SK-N-SH (cell line): ENCODE measurements around the gene SLC22A7. TPM values are rescaled to one million over a fixed set of nuclear protein-coding genes. Genes with fewer than 3 reads are reported as not detected.
"Not testable (repeated sequence)": the region's sequence is repeated elsewhere in the genome, so short reads cannot be mapped to it uniquely, and the experiment has no call there.

Source experiments
- CTCF ChIA-PET: fragments of 300-600, 350-600 bp; formaldehyde crosslinking; extraction: SDS; loops from one replicate; lab custom pipeline; 2021; lab: Yijun Ruan, JAX
- POLR2A ChIA-PET: fragments of 350-600 bp; sonication (Branson Sonifier 250); formaldehyde crosslinking; extraction: SDS; loops from one replicate; lab custom pipeline; 2020; ENCODE audit warnings: antibody characterized with exemption, inconsistent platforms; lab: Yijun Ruan, JAX
- DNase-seq: peaks from one replicate; pipeline ENCODE4 v3.0.0; 2012
- H2AFZ ChIP-seq: fragments of 200-600 bp; sonication (generic); 2 replicates; pipeline ENCODE4 v1.8.1; 2016; ENCODE audit warnings: antibody characterized with exemption, mild to moderate bottlenecking, low read depth
- H3F3A ChIP-seq: fragments of 200-600 bp; sonication (generic); replicated peaks from 2 replicates; pipeline ENCODE3; 2016; ENCODE audit warnings: antibody characterized with exemption, mild to moderate bottlenecking; ENCODE audit not compliant: insufficient read depth
- H3K27ac ChIP-seq, 2 experiments: fragments of 200-500 bp in 1 of 2; fragments of 200-600 bp in 1 of 2; sonication (Bioruptor generic) in 1 of 2; sonication (generic), shearing (Covaris generic) in 1 of 2; 2 replicates each; pipeline versions ENCODE4 v1.5.1 to v1.6.1; 2014 to 2016; ENCODE audit warnings: low read depth in 2 of 2, inconsistent platforms in 1 of 2, low read length in 1 of 2, mild to moderate bottlenecking in 1 of 2, mixed read lengths in 1 of 2
- H3K27me3 ChIP-seq: fragments of 200-600 bp; sonication (generic), shearing (Covaris generic); 2 replicates; pipeline ENCODE4 v1.6.1; 2016; ENCODE audit warnings: mixed run types; ENCODE audit not compliant: insufficient read depth
- H3K36me3 ChIP-seq, 2 experiments: fragments of 200-500 bp in 1 of 2; fragments of 200-600 bp in 1 of 2; sonication (Bioruptor generic) in 1 of 2; sonication (generic) in 1 of 2; replicated peaks in 1 of 2; 2 replicates each; pipeline versions ENCODE3 to v1.5.1; 2014 to 2016; ENCODE audit warnings: low read length in 1 of 2, mild to moderate bottlenecking in 1 of 2; ENCODE audit not compliant: insufficient read depth in 2 of 2, control insufficient read depth in 1 of 2
- H3K4me1 ChIP-seq, 2 experiments: fragments of 200-500 bp in 1 of 2; fragments of 200-600 bp in 1 of 2; sonication (Bioruptor generic) in 1 of 2; sonication (generic), shearing (Covaris generic) in 1 of 2; 2 replicates each; pipeline versions ENCODE4 v1.5.1 to v1.6.1; 2014 to 2016; ENCODE audit warnings: low read depth in 1 of 2, low read length in 1 of 2, mixed run types in 1 of 2; ENCODE audit not compliant: insufficient read depth in 2 of 2, control insufficient read depth in 1 of 2
- H3K4me2 ChIP-seq: fragments of 200-600 bp; sonication (generic), shearing (Covaris generic); 2 replicates; pipeline ENCODE4 v1.6.1; 2017; ENCODE audit warnings: mixed run types
- H3K4me3 ChIP-seq, 2 experiments: fragments of 200-500 bp in 1 of 2; fragments of 200-600 bp in 1 of 2; sonication (Bioruptor generic) in 1 of 2; sonication (generic), shearing (Covaris generic) in 1 of 2; 2 replicates each; pipeline versions ENCODE4 v1.5.1 to v1.8.1; 2014 to 2016; ENCODE audit warnings: low read depth in 2 of 2, inconsistent platforms in 1 of 2, low read length in 1 of 2, mild to moderate bottlenecking in 1 of 2, mixed read lengths in 1 of 2, moderate library complexity in 1 of 2
- H3K79me2 ChIP-seq: fragments of 200-600 bp; sonication (generic); 2 replicates; pipeline ENCODE4 v1.8.1; 2017; ENCODE audit warnings: mild to moderate bottlenecking; ENCODE audit not compliant: insufficient read depth
- H3K9ac ChIP-seq: fragments of 200-600 bp; sonication (generic); 2 replicates; pipeline ENCODE4 v1.6.1; 2017; ENCODE audit warnings: mixed run types
- H3K9me2 ChIP-seq: fragments of 200-600 bp; sonication (generic); 2 replicates; pipeline ENCODE4 v1.6.1; 2017; ENCODE audit warnings: mixed run types
- H3K9me3 ChIP-seq: fragments of 200-600 bp; sonication (generic); 2 replicates; pipeline ENCODE4 v1.6.1; 2017; ENCODE audit warnings: mixed run types, mild to moderate bottlenecking, moderate library complexity
- H4K20me1 ChIP-seq: fragments of 200-600 bp; sonication (generic); 2 replicates; pipeline ENCODE4 v1.6.1; 2017; ENCODE audit warnings: mild to moderate bottlenecking, mixed run types; ENCODE audit not compliant: insufficient read depth
- EZH2phosphoT487 ChIP-seq: fragments of 200-600 bp; sonication (generic); IDR thresholded peaks from 2 replicates; pipeline ENCODE4 v1.6.1; 2017; ENCODE audit warnings: low read depth, mixed run types, mild to moderate bottlenecking, antibody characterized with exemption, moderate library complexity, borderline replicate concordance
- FOSL2 ChIP-seq: IDR thresholded peaks from 2 replicates; pipeline ENCODE4 v1.4.0; 2012; ENCODE audit warnings: low read depth, mild to moderate bottlenecking, moderate library complexity, borderline replicate concordance
- GABPA ChIP-seq: IDR thresholded peaks from 2 replicates; pipeline ENCODE4 v1.4.0; 2012; ENCODE audit warnings: low read depth, mild to moderate bottlenecking
- MEF2A ChIP-seq: IDR thresholded peaks from 2 replicates; pipeline ENCODE4 v1.4.0; 2012; ENCODE audit warnings: low read depth, borderline replicate concordance
- MXI1 ChIP-seq: IDR thresholded peaks from 2 replicates; pipeline ENCODE4 v1.6.1; 2012; ENCODE audit warnings: mild to moderate bottlenecking, low read depth, low read length, improper control_type of control experiment
- NFIC ChIP-seq: IDR thresholded peaks from 2 replicates; pipeline ENCODE4 v1.4.0; 2012; ENCODE audit warnings: borderline replicate concordance
- POLR2AphosphoS5 ChIP-seq: IDR thresholded peaks from 2 replicates; pipeline ENCODE4 v1.6.1; 2012; ENCODE audit warnings: low read depth, low read length
- RAD21 ChIP-seq: IDR thresholded peaks from 2 replicates; pipeline ENCODE4 v1.6.1; 2012; ENCODE audit warnings: mild to moderate bottlenecking, low read length
- RCOR1 ChIP-seq: fragments of 150-350 bp; IDR thresholded peaks from 2 replicates; pipeline ENCODE4 v1.6.1; 2017; ENCODE audit warnings: antibody characterized with exemption, low read length
- RFX5 ChIP-seq: IDR thresholded peaks from 2 replicates; pipeline ENCODE4 v1.6.1; 2012; ENCODE audit warnings: mild to moderate bottlenecking, improper control_type of control experiment, low read length
- RXRA ChIP-seq: IDR thresholded peaks from 2 replicates; pipeline ENCODE4 v1.4.0; 2012; ENCODE audit warnings: low read depth, mild to moderate bottlenecking, borderline replicate concordance
- SIN3A ChIP-seq: IDR thresholded peaks from 2 replicates; pipeline ENCODE4 v1.6.1; 2012; ENCODE audit warnings: low read depth, mild to moderate bottlenecking, low read length, moderate library complexity, borderline replicate concordance
- SMC3 ChIP-seq: IDR thresholded peaks from 2 replicates; pipeline ENCODE4 v1.6.1; 2012; ENCODE audit warnings: low read depth, low read length, improper control_type of control experiment
- TAF1 ChIP-seq: IDR thresholded peaks from 2 replicates; pipeline ENCODE4 v1.6.1; 2012; ENCODE audit warnings: low read depth, mild to moderate bottlenecking, low read length, moderate library complexity, borderline replicate concordance
- TEAD4 ChIP-seq: IDR thresholded peaks from 2 replicates; pipeline ENCODE4 v1.4.0; 2012; ENCODE audit warnings: mild to moderate bottlenecking, borderline replicate concordance; ENCODE audit not compliant: insufficient read depth
- YY1 ChIP-seq: IDR thresholded peaks from 2 replicates; pipeline ENCODE4 v1.4.0; 2012; ENCODE audit warnings: low read depth, mild to moderate bottlenecking
- WGBS: methylation state at CpG from one replicate; pipeline ENCODE4 v1.1.6; 2017; ENCODE audit warnings: low lambda C conversion rate; 5-methylcytosine and 5-hydroxymethylcytosine counted together
- polyA plus RNA-seq, 3 experiments: library from polyadenylated mRNA; depleted of rRNA; stranded (reverse); fragments of >200 nt; gene quantifications; 2 replicates each; pipeline ENCODE4 v1.2.3, GENCODE V29; 2012
- TF ChIP-seq, protein P1 (sequence below): IDR thresholded peaks from 2 replicates; pipeline ENCODE4 v1.6.1; 2012; ENCODE audit warnings: mild to moderate bottlenecking, low read depth, low read length, moderate library complexity
- TF ChIP-seq, protein P2 (sequence below): IDR thresholded peaks from 2 replicates; pipeline ENCODE4 v1.4.0; 2012; ENCODE audit warnings: low read depth, borderline replicate concordance
- TF ChIP-seq, protein P3 (sequence below): fragments of 200-600 bp; sonication (generic); IDR thresholded peaks from 2 replicates; pipeline ENCODE4 v1.6.1; 2017; ENCODE audit warnings: antibody characterized with exemption, mild to moderate bottlenecking, moderate library complexity

SLC22A7 gene
- polyA plus RNA-seq, 1 of the 3 experiments (the other 2 are of a cell fraction) = not detected

DNA sequence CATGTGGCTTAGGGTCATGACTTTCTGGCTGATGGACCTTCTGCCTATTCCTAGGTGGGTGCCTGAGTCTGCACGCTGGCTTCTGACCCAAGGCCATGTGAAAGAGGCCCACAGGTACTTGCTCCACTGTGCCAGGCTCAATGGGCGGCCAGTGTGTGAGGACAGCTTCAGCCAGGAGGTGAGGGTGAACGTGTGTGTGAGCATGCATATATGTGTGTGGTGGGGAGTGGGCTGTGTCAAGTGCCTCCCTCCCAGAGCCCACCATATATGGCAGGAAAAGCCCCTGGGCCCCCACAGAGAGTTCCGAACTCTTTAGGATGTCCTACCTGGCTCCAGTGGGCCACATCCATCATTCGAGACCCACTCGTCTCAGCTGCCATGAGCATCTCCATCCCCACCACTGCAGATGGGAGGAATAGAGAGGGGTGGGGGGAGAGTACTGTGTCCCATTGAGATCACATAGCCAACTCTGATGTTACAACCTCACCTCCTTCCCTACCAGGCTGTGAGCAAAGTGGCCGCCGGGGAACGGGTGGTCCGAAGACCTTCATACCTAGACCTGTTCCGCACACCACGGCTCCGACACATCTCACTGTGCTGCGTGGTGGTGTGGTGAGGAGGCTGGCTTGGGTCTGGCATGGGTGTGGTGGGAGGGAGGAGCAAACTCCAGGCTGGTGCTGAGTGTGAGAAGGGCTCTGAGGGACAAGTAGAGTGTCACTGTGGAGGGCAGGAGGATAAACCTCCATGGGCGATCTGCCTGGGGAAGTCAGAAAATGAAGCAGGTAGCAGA, 3.2 kb downstream of the SLC22A7 start (continued):
- TF ChIP-seq RAD21 (no peak), MEF2A (no peak), RXRA (no peak), EZH2phosphoT487 (no peak), RCOR1 (no peak), SMC3 (no peak), FOSL2 (no peak)

DNA sequence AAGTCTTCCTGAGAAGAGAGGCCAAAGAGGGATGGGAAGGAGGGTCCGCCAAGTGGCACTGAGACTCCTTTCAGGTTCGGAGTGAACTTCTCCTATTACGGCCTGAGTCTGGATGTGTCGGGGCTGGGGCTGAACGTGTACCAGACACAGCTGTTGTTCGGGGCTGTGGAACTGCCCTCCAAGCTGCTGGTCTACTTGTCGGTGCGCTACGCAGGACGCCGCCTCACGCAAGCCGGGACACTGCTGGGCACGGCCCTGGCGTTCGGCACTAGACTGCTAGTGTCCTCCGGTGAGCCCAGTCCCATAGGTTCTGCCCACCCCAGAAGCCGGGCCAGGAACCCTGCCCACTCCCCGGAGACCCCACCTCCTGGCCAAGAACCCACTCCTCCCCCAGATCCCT, 4.1 kb downstream of the SLC22A7 start:
- no peaks in the 10 kb centered on the region for H3F3A ChIP-seq
- ChIA-PET CTCF (no interaction called here), POLR2A (no interaction called here)
- H3K4me1 ChIP-seq = peaks cover 0 to 10% of the 10 kb centered on the region in 2 experiments; a peak in 1 of 4 replicates
- H2AFZ ChIP-seq = no peak overlapping the region
- H3K36me3 ChIP-seq = no peaks in the 10 kb centered on the region
- no peaks in the 10 kb centered on the region for H3K9me2 ChIP-seq
- H3K79me2 ChIP-seq = no peaks in the 10 kb centered on the region
- H4K20me1 ChIP-seq = no peaks in the 10 kb centered on the region
- H3K27me3 ChIP-seq = peaks cover under 1% of the 10 kb centered on the region; the same call in 1 of the 2 replicates
- 84% methylated on average over 8 of the region's 19 CpGs for WGBS
- H3K27ac ChIP-seq = no peak overlapping the region
- no peak for TF ChIP-seq MEF2A
- no peak for TF ChIP-seq SMC3
- no peak for TF ChIP-seq RFX5
- TF ChIP-seq, protein P1, sequence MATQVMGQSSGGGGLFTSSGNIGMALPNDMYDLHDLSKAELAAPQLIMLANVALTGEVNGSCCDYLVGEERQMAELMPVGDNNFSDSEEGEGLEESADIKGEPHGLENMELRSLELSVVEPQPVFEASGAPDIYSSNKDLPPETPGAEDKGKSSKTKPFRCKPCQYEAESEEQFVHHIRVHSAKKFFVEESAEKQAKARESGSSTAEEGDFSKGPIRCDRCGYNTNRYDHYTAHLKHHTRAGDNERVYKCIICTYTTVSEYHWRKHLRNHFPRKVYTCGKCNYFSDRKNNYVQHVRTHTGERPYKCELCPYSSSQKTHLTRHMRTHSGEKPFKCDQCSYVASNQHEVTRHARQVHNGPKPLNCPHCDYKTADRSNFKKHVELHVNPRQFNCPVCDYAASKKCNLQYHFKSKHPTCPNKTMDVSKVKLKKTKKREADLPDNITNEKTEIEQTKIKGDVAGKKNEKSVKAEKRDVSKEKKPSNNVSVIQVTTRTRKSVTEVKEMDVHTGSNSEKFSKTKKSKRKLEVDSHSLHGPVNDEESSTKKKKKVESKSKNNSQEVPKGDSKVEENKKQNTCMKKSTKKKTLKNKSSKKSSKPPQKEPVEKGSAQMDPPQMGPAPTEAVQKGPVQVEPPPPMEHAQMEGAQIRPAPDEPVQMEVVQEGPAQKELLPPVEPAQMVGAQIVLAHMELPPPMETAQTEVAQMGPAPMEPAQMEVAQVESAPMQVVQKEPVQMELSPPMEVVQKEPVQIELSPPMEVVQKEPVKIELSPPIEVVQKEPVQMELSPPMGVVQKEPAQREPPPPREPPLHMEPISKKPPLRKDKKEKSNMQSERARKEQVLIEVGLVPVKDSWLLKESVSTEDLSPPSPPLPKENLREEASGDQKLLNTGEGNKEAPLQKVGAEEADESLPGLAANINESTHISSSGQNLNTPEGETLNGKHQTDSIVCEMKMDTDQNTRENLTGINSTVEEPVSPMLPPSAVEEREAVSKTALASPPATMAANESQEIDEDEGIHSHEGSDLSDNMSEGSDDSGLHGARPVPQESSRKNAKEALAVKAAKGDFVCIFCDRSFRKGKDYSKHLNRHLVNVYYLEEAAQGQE = no peak
- TF ChIP-seq GABPA = no peak
- no peak for TF ChIP-seq NFIC
- TF ChIP-seq, protein P2, sequence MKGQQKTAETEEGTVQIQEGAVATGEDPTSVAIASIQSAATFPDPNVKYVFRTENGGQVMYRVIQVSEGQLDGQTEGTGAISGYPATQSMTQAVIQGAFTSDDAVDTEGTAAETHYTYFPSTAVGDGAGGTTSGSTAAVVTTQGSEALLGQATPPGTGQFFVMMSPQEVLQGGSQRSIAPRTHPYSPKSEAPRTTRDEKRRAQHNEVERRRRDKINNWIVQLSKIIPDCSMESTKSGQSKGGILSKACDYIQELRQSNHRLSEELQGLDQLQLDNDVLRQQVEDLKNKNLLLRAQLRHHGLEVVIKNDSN = no peak
- TF ChIP-seq, protein P3, sequence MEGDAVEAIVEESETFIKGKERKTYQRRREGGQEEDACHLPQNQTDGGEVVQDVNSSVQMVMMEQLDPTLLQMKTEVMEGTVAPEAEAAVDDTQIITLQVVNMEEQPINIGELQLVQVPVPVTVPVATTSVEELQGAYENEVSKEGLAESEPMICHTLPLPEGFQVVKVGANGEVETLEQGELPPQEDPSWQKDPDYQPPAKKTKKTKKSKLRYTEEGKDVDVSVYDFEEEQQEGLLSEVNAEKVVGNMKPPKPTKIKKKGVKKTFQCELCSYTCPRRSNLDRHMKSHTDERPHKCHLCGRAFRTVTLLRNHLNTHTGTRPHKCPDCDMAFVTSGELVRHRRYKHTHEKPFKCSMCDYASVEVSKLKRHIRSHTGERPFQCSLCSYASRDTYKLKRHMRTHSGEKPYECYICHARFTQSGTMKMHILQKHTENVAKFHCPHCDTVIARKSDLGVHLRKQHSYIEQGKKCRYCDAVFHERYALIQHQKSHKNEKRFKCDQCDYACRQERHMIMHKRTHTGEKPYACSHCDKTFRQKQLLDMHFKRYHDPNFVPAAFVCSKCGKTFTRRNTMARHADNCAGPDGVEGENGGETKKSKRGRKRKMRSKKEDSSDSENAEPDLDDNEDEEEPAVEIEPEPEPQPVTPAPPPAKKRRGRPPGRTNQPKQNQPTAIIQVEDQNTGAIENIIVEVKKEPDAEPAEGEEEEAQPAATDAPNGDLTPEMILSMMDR = no peak
- no peak for TF ChIP-seq EZH2phosphoT487
- no peak for TF ChIP-seq MXI1
- TF ChIP-seq RXRA = no peak
- TF ChIP-seq YY1 = no peak
- no peak for TF ChIP-seq TAF1
- no peak for TF ChIP-seq POLR2AphosphoS5
- no peak for TF ChIP-seq RAD21
- TF ChIP-seq TEAD4 = no peak
- no peak for TF ChIP-seq SIN3A
- no peak overlapping the region for H3K4me3 ChIP-seq
- no peak overlapping the region for H3K4me2 ChIP-seq
- no peak overlapping the region for H3K9ac ChIP-seq
- H3K9me3 ChIP-seq = no peaks in the 10 kb centered on the region
- DNase-seq = no peak

DNA sequence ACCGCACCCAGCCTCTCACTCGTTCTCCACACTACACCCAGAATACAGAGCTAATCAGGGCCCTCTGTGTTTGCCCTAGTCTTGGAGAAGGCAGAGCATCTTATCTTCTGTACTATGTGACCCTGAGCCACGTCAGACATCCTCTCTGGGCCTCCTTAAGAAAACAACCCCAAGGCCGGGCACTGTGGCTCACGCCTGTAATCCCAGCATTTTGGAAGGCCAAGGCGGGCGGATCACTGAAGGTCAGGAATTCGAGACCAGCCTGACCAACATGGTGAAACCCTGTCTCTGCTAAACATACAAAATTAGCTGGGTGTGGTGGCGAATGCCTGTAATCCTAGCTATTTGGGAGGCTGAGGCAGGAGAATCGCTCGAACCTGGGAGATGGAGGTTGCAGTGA, 4.9 kb downstream of the SLC22A7 start:
- CTCF ChIA-PET = interaction anchor here (0.7 kb wide), 1 partner anchor 32 kb away, joined by 3 read pairs; no protein-coding TSS in a partner anchor
- H3K27ac ChIP-seq, H3K4me2 ChIP-seq, H4K20me1 ChIP-seq, POLR2A ChIA-PET, DNase-seq, H3K36me3 ChIP-seq, H3K9ac ChIP-seq, H3K9me3 ChIP-seq, H3F3A ChIP-seq, H3K9me2 ChIP-seq, H2AFZ ChIP-seq, H3K4me3 ChIP-seq, H3K27me3 ChIP-seq, H3K79me2 ChIP-seq: not testable (repeated sequence)
- H3K4me1 ChIP-seq = peaks cover 0 to 10% of the 10 kb centered on the region in 2 experiments; a peak in 1 of 4 replicates
- 83% methylated on average over 11 of the region's 11 CpGs for WGBS
